HG02588 (cell line): ENCODE measurements around the gene DUSP2.

Experiments used
- ATAC-seq: cut with Tn5 transposase; IDR thresholded peaks from one replicate; pipeline ENCODE4 v1.9.1; 2021; ENCODE audit warnings: mild to moderate bottlenecking, moderate library complexity; ENCODE audit not compliant: unreplicated experiment

The DUSP2 gene

DNA sequence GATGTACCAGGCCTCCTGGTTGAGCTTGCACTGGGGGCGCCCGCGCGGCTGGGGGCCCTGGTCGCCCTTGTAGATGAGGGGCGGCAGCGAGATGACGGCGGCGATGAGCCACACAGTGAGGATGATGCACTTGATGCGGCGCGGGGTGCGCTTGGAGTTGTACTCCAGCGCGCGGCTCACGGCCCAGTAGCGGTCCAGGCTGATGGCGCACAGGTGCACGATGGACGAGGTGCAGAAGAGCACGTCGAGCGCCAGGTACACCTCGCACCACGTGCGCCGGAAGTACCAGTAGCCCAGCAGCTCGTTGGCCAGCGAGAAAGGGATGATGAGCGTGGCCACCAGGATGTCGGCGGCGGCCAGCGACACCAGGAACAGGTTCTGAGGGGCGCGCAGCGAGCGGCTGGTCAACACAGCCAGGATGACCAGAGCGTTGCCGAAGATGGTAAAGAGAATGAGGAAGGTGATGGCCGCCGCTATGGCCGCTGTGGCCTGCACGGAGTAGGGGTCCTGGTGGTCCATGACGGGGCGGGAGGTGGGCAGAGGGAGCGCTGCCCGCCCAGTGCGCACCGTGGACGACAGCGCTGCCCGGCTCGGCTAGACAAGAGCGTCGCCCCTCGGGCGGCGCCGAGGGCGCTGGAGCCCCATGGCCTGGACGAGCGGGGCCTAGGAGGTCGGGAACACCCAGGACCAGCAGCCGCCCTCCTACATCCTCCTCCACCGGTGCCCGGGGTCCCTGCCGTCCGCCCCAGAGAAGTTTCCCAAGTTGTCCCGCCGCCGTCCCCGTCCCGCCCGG is 29.4 kb downstream of the DUSP2 start:
- ATAC-seq, result no peak

DNA sequence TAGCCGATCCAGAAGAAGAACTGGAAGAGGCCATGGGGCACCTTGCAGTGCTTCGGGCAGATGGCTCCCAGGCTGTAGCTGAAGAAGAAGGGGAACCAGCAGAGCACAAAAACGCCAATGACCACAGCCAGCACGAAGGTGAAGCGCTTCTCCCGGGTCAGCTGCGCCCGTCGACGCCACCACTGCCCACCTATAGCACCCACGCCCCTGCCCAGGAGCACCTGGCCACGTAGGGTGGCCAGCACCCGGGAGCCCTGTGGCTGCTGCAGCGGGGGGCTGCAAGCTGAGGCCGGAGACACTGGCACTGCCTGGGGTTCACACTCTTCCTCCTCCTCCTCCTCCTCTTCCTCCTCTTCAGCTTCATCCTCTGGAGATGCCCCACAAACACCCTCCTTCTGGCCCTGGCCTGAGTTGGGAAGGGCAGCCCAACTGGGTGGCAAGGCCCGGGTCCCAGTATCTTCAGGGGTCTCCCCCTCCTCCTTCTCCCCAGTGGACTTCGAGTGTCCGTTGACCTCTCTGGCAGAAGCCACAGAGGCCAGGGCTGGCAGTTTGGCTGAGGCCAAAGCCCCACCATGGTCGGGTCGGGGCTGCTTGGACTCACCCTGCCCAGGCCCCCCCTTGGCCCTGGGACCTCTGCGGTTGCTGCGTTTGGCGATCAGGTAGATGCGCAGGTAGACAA is 30.2 kb downstream of the DUSP2 start:
- ATAC-seq, result no peak

DNA sequence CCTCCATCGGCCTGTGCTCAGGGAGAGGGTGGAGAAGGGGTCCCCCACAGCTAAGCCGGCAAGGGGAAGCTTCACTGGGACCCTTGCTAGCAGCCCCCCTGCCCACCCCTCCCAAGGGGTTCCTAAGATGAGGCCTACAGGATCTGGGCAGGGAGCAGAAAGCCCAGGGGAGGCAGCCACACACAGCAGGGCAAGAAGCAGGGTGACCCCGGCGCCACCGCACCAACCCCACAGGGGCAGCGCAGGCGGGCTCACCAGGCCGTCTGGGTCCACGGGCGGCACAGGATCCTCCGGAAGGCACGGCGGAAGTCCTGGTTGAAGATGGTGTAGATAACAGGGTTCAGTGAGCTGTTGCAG is 30.7 kb downstream of the DUSP2 start:
- ATAC-seq, result no peak

DNA sequence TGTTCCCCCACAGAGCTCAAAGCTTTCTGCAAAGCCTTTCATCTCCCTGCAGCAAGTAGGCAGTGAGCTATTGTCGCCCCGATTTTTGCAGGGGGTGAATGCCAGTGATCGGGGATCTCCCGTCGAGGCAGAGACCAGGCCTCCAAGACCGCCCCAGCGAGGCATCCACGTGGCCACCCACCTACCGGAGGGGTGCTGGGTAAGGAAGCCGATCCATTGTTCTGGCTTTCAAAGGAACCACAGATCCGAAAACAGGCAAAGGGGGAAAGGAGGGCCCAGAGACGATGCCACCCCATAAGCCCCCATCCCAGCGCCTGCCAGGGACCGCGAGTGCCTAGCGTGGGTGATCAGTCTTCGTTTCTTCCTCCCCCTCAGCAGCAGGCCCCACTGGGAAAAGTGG is 31.3 kb downstream of the DUSP2 start:
- no peak for ATAC-seq

DNA sequence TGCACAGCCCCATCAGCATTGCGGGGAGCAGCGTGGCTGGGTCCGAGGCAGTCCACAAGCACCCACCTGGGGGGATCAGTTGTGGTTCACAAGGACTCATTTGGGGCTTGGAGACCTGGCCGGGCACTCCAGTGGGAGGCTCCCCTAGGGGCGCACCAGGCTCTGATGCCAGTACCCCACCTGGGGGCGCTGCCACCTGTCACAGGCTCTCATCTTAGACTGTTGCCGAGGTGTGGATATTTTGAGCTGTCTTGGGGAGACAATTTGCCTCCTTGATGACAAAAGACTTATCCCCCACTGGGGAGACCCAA is 31.9 kb downstream of the DUSP2 start:
- ATAC-seq, result no peak

DNA sequence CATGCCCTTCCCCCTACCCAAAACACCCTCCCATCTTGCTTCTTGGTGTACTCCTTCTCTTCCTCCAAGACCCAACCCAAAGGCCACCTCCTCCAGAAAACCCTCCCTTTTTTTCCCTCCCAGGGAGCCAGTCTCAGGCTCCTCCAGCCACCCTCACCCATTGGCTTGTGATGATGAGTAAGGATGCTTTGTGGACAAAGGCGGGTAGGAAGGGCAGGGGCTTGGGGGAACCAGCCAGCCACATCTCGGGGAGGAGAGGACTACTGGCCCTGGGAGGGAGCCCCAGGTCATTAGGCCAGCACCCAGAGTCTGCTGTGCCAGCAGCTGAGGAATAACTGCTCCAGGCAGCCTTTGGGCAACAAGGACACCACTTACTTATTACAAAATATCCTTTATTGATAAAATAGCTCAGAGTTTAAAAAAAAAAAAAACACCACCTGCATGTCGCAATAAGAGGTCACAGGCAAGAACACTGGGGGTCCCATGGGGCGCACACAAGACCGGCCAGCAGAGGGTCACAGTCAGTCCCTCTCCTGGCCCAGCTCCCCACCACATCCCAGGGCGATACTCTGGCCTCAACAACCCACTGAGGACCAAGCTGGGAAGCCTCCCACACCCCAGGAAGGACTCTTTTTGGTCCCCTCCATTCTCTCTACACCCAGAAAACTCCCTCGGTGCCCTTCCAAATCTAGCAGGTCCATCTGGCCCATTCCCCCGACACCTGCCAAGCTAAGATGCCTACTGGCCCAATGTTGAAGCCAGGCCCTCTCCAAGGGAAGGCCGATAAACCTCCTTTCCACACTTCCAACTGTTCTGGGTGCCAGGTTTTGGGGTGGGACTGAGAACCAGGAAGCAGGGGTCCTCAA is 32.5 kb downstream of the DUSP2 start:
- no peak for ATAC-seq

DNA sequence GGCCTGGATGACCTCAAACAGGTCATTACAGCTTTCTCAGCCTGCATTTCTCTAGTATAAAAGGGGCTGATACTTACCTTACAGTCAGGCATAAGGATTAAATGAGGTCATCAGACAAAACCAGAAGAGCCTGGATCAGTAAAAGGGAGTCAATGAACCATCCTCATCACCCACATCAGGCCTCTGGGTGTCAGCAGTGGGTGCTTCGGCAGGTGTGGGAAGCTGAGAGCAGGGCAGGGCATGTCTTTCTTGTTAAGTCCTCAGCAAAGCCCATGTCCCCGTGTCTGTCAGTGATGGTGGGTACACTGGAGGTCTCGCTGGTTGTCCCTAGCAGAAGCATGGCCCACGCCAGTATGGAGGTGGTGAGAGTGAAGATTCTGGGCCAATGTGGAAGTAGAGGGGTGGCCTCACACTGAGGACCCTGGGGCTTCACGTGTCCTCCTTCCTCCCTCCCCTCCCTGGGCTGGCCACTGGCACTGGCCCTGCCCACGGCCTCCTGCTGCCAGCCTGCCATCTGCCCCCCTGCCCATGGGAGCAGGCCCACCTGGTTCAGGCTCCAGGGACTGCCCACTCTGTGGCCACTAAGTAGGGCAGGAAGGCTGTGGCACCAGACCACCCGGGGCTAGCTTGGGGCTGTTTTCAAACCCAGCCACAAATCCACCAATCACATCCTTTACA is 33.3 kb downstream of the DUSP2 start:
- no peak for ATAC-seq

DNA sequence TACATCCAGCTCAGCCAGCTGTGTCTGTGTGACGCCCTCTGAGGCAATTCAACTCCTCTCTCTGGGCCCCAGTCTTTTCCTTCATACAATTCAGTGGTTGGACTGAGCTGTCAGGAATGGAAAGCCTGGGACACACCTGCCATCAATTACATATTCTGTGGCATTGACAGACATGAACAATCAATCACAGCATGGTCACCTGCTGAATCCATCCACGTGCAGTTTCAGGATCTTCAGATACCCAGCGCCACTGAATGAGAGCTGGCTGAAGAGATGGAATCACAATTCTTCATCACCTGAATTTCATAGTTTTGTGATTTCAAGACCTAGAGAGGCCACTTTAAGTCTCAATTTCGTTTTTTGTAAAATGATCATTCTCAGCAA is 34.0 kb downstream of the DUSP2 start:
- ATAC-seq, result no peak

DNA sequence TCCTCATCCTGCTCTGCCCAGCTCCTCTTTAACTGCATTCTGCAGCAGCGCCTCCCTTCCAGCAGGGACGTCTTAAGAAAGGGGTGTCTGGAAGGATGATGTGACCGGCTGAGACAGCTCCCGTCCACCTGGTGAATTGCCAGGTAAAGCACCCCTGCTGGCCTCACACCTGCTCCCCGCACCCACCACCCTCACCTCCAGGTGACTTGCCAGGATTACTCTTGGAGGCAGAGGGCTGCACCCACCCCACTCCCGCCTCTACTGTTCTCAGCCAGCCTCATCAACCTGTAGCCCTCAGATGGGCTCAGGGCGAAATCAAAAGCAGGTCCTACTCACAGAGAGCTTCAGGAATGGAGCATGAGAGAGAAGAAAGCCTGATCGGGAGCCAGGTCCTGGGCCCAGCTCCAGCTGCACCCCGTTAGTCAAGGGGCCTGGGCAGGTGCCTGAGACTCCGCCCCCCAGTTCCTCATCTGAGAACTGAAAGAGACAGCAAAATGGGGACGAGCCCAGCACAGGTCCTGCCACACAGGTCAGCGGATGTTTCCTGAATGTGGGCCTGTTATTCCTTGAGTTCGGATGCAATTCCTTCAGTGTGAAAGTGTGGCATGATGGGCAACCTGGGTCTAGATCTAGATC is 34.5 kb downstream of the DUSP2 start:
- ATAC-seq, result no peak

DNA sequence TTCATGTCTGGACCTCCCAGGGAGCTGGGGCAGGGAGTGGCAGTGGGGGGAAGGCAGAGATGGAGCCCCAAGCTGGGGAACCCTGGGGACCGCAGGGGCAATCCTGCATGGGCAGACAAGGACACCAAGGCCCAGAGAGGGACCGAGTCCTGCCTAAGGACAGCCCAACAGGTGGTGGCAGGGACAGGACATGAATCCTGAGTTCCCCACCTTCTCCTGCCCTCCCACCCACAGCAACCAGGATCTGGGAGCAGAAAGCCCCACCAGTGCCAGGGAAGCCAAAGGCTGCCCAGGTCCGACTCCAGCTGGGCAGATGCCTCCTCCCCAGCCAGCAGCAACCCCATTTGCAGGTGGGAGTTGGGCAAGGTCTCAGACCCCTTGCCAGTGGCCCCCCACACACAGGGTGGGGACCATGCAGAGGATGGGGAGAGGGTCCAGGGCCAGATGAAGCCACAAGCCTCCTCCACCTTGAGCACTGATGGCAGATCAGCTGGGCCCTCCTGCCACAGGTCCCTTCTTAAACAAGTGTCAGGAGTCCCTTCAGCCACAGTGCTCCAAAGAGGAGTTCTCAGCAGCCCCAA is 35.2 kb downstream of the DUSP2 start:
- ATAC-seq, result no peak

DNA sequence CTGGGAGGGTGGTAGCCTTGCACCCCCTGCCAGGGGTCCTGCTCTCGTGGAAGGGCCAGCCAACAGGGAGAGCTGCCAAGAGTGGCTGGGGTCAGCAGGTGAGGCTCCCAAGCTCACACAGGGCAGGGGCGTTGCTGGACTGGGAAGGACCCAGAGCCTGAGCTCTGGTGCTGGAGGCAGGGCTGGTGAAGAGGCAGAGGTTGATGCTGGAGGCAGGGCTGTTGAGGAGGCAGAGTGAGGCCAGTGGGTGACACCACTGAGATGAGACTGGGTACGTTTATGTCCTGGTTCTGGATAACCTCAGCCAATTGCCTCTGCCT is 35.9 kb downstream of the DUSP2 start:
- ATAC-seq, result no peak

DNA sequence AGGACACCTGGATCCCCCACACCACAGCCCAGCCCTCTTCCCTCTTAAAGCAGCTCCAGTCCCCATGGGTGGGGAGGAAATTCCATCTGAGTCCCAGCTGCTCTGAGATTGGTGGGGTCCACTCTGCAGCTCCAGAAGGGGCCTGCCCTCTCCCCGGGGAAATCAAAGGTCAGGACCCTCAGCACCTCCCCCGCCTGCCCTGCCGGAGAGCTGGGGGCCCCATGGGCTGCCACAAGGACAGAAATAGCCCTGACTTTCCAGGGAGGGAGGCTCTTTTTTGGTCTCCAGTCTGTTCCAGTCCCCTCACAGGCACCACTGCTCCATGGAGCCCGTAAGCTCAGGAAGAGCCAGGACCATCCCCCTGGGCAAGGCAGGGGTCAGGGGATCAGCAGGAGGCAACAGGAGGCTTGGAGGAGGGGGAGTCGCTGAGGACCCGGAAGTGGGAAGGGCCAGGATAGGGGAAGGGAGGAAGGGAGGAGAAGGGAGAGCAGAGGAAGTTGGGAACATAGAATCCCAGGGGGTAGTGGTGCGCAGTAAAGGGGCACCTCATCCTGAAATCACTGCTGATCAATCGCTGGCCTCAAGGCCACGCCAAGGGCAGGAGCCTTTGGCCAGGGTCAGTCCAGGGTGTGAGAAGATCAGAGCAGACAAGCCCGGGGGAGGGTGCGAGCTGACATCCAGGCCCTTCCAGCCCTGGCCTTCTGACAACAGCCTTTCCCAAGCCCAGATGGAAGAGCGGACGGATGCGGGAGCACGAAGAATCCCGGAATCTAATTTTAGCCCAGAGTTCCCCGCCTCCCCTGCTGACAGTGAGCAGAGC is 36.5 kb downstream of the DUSP2 start:
- no peak for ATAC-seq

DNA sequence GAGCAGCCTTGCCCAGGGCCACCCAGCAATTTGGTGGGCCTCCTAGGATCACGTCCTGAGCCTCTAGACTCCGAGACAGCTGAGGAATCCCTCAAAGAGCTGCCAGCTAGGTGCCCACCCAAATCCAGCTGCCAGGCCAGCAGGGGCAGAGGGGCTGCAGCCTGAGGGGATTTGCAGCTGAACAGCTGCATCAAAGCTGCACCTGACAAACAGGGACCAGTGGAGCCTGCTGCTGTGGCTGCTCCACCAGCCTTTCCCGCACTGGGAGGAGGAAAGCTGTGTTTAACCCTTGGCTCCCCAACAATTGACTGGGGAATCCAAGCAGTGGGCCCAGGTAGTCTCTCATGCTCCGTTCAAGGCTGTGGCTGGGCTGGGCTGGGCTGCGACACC is 37.1 kb downstream of the DUSP2 start:
- ATAC-seq, result no peak

DNA sequence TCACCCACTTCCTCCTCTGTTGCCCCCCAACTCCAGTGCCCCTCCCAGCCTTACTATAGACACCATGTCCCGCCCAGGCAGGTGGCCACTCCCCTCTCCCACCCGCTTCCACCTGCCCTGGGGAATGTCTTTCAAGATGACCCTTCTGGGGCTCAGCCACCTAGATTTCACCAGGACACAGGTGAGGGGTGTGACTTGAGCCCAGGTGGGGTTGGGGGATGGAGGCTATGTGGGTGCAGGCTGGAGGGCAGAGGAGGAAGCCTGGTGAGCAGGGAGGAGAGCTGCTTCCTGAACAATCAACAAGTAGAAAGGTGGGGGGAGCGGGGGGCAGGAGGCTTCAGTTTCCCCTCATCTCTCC is 37.6 kb downstream of the DUSP2 start:
- ATAC-seq, result no peak

DNA sequence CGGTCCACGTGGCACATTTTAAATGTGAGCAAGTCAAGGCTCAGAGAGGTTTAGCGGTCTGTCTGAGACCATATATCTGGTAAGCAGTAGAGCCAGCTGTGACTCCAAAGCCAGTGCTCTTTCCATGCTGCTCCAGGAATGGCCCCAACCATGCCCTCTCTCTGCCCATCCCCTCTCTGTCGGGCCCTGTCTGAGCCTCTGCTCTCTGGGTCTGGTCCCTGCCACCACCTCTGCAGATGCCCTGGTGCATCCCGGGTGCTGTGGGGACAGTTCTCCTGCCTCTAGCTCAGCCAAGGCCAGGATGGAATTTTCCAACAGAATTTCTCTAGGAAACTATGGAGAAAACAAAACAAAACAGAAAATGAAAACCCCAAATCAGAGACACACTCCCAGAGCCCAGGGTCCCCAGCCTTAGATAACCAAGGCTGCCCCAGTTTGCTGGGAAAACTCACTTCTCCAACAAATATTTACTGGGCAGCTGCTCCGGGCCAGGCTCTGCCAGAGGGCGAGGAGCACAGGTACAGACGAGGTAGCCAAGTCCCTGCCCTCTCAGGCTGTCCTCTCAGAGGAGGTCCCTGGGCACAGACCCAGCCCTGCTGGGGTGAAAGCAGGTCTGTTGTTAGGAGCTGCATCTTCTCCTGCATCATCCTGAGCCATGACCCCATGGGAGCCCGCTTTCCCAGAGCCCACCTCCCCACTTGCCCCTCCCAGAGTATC is 38.1 kb downstream of the DUSP2 start:
- ATAC-seq, result no peak

DNA sequence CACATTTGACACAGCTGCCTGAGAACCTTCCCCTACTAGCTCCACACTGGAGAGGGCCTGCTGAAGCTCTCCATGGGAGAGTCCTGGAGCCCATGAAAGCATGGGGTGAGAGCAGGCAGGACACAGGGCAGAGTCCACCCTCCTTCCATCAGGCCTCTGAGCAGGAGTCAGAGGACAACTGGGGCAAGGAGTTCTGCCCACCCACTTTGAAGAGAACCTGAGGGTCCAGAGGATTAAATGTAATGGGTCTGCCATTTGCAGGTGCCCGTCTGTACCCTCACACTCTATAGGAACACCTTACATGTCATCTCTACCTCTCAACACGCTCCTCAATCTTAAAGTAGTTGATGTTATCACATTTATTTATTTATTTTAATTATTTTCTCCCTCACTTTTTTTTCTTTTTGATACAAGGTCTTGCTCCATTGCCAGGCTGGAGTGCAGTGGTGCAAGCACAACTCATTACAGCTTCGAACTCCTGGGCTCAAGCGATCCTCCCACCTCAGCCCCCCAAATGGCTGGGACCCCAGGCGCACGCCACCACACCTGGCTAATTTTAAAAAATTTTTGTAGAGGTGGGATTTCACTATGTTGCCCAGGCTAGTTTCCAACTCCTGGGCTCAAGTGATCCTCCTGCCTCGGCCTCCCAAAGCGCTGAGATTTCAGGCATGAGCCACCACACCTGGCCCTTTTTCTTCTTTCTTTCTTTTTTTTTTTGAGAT is 39.1 kb downstream of the DUSP2 start:
- no peak for ATAC-seq

DNA sequence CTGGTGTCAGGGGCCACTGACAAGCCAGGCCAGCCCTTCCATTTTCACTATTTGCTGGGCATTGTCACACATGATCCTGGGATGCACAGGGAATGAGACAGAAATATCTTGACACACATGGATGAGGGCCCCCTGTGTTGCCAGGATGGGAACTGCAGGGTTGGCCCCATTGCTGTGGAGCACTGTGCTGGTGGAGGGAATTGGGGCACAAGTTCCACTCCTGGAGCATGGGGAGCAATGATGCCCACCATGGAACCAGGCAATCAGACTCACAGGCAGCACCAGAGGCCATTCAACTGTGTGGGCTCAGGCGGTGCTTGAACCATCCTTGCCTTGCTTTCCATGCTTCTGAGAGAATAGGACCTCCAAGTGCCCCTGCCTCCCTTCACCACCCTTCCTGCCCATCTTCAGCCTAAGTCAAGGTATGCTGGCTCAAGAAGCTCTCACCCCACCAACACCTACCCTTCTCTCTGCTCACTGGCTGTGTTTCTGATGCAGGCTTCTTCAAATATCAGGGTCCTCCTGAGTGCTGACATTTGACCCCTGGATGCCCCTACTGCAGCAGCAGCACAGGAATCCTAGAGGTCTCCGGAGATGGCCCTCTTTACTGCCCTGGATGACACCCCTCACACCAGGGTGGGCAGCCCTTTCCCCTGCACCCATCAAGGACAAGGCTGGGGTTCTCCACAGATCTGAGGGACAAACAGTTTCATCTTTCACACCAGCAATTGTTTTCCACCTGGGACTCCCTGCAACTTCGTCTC is 39.9 kb downstream of the DUSP2 start:
- no peak for ATAC-seq

DNA sequence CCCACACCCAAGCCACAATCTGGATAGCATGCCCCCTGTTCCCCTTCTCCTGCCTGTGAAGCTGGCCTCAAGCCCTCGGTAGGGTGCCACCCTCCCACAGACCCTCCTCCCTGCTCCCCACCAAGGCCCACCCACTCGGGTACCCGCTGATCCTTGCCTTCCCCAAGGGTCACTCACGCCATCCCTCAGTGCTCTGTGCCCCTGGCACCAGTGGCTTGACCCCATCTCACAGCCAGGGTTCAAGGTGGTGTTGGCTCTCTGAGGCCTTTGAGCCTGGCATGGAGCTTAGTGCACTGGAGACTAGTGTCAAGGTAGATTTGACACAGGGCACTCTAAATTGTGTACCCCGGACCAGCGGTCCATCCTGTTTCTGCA is 40.8 kb downstream of the DUSP2 start:
- ATAC-seq, result no peak
